ENCODE data around the gene MSANTD2. TPM values are rescaled to one million over a fixed set of nuclear protein-coding genes. Genes with fewer than 3 reads are reported as not detected.
A peak's percentile ranks its signal among the peaks of the same experiment; 100 is the strongest.

Gene MSANTD2
- total RNA-seq, 1 donor from 2014 or later, result 21.0 TPM

- peaks cover 24% of the 10 kb centered on the region for H3K4me1 Mint-ChIP-seq
Observed at GRCh38 chr11:124717421-124717785, 82.8 kb downstream of the MSANTD2 start.

GRCh38 chr11:124716591-124716990 lies 83.6 kb downstream of the MSANTD2 start:
- H3K36me3 Mint-ChIP-seq (ENCODE audit: low read depth), result no peaks in the 10 kb centered on the region
- H3K4me1 Mint-ChIP-seq, result peaks cover 16% of the 10 kb centered on the region
- ATAC-seq (ENCODE audit: low read depth) (no peak), DNase-seq (no peak)
- H3K27me3 Mint-ChIP-seq, result peaks cover 35% of the 10 kb centered on the region
- H3K27ac Mint-ChIP-seq, result no peak overlapping the region
- ChIA-PET CTCF (no interaction called here), POLR2A (no interaction called here)
- H3K4me3 Mint-ChIP-seq, result no peak overlapping the region
- no peaks in the 10 kb centered on the region for H3K9me3 Mint-ChIP-seq
- intact Hi-C loops (cut with micrococcal nuclease), result no loop called here
- no peak for TF ChIP-seq CTCF (IDR thresholded peaks at IDR 0.05)

More at GRCh38 chr11:124717421-124717785, 82.8 kb downstream of the MSANTD2 start:
- CTCF ChIA-PET, result interaction anchor here (1.4 kb wide), 1 partner anchor 48 kb away, joined by 5 read pairs; no protein-coding TSS in a partner anchor
- POLR2A ChIA-PET, result no interaction called here
- Mint-ChIP-seq H3K36me3 (ENCODE audit: low read depth) (no peaks in the 10 kb centered on the region), H3K27ac (no peak overlapping the region), H3K4me3 (peak overlapping the region; percentile 60), H3K27me3 (peaks cover 40% of the 10 kb centered on the region), H3K9me3 (no peaks in the 10 kb centered on the region)
- no peak for DNase-seq
- no peak for TF ChIP-seq CTCF (IDR thresholded peaks at IDR 0.05)
- intact Hi-C loops (cut with micrococcal nuclease), result no loop called here
- no peak for ATAC-seq (ENCODE audit: low read depth)

Other genes with a start within 250 kb of the MSANTD2 start
- not detected in 2 replicates for gene OR8A1, start 230.4 kb downstream of the MSANTD2 start, total RNA-seq
- gene PANX3, start 189.0 kb downstream of the MSANTD2 start, total RNA-seq, result not detected in 2 replicates
- gene TBRG1, start 177.5 kb downstream of the MSANTD2 start, total RNA-seq, result 43.7 and 54.6 TPM in 2 replicates
- gene SIAE, start 126.7 kb downstream of the MSANTD2 start, total RNA-seq, result 2.6 and 3.4 TPM in 2 replicates
- 1.2 and 1.6 TPM in 2 replicates for gene SPA17, start 126.5 kb downstream of the MSANTD2 start, total RNA-seq
- 0.69 and 1.0 TPM in 2 replicates for gene NRGN, start 60.5 kb downstream of the MSANTD2 start, total RNA-seq
- 0.20 TPM in 2 replicates for gene VSIG2, start 48.2 kb downstream of the MSANTD2 start, total RNA-seq
- 2.3 and 4.0 TPM in 2 replicates for gene ESAM, start 38.1 kb downstream of the MSANTD2 start, total RNA-seq
- 1.0 and 1.5 TPM in 2 replicates for gene ROBO3, start 65.0 kb upstream of the MSANTD2 start, total RNA-seq
- gene ROBO4, start 97.5 kb upstream of the MSANTD2 start, total RNA-seq, result not detected in 2 replicates
- not detected in 2 replicates for gene HEPN1, start 118.8 kb upstream of the MSANTD2 start, total RNA-seq
- gene HEPACAM, start 135.6 kb upstream of the MSANTD2 start, total RNA-seq, result not detected in 2 replicates
- gene CCDC15, start 153.8 kb upstream of the MSANTD2 start, total RNA-seq, result 0.51 and 0.71 TPM in 2 replicates

Data from activated B cell treated with CpG ODN at 0.5 μM for 24 hours (primary cell).